BJ (cell line): Measurements from ENCODE around the gene ADTRP. TPM values are rescaled to one million over a fixed set of nuclear protein-coding genes. Genes with fewer than 3 reads are reported as not detected.

Experiments used
- CTCF ChIA-PET: fragments of 350-600 bp; formaldehyde crosslinking; extraction: SDS; loops from one replicate; lab custom pipeline; 2021; ENCODE audit warnings: antibody characterized with exemption, inconsistent platforms; lab: Yijun Ruan, JAX
- POLR2A ChIA-PET: fragments of 300-600 bp; sonication (Branson Sonifier 250); formaldehyde crosslinking; extraction: SDS; loops from one replicate; lab custom pipeline; 2021; ENCODE audit warnings: antibody characterized with exemption; lab: Charles Lee
- DNase-seq: peaks from one replicate; pipeline ENCODE4 v3.0.0-alpha.2; 2011; ENCODE audit warnings: low read depth
- H3K27me3 ChIP-seq: 2 replicates; pipeline ENCODE4 v1.6.0; 2011; ENCODE audit warnings: low read length; ENCODE audit not compliant: control insufficient read depth, insufficient read depth
- H3K36me3 ChIP-seq: 2 replicates; pipeline ENCODE4 v1.5.1; 2011; ENCODE audit warnings: low read length; ENCODE audit not compliant: control insufficient read depth, insufficient read depth
- H3K4me3 ChIP-seq: 2 replicates; pipeline ENCODE4 v1.5.1; 2011; ENCODE audit warnings: low read depth, mild to moderate bottlenecking, control low read depth, low read length
- polyA plus RNA-seq: library from polyadenylated mRNA; depleted of rRNA; stranded (reverse); fragments of >200 nt; gene quantifications from 2 replicates; pipeline ENCODE4 v1.2.3, GENCODE V29; 2011
- TF ChIP-seq, protein P1 (sequence below): IDR thresholded peaks from 2 replicates; pipeline ENCODE4 v1.5.1; 2011; ENCODE audit warnings: low read depth, mild to moderate bottlenecking, control low read depth, inconsistent platforms, low read length, moderate library complexity; ENCODE audit not compliant: insufficient read depth

ADTRP gene
- polyA plus RNA-seq, 1 experiment, result 0.58 TPM

DNA sequence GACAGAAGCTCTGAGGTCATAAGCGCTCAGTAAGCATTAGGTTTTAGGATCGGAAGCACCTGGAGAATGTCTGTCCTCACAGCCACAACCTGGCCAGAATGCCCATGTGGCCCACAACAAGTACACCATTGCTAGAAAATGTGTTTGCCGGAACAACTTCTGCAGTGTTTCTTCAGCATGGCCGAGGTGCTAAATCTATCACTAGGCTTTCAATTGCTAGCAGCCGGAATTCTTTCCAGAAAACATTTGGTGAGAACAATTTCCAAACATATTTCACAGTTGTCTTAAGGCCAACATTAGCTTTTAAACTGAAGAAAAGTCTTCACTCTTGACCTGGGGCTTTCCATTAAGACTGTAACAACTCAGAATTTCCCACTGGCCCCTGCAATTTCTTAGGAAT lies 18.2 kb upstream of the ADTRP start:
- Histone ChIP-seq H3K36me3 (no peaks in the 10 kb centered on the region), H3K27me3 (no peaks in the 10 kb centered on the region), H3K4me3 (no peak overlapping the region)
- POLR2A ChIA-PET, result no interaction called here
- no peak for DNase-seq
- TF ChIP-seq, protein P1, sequence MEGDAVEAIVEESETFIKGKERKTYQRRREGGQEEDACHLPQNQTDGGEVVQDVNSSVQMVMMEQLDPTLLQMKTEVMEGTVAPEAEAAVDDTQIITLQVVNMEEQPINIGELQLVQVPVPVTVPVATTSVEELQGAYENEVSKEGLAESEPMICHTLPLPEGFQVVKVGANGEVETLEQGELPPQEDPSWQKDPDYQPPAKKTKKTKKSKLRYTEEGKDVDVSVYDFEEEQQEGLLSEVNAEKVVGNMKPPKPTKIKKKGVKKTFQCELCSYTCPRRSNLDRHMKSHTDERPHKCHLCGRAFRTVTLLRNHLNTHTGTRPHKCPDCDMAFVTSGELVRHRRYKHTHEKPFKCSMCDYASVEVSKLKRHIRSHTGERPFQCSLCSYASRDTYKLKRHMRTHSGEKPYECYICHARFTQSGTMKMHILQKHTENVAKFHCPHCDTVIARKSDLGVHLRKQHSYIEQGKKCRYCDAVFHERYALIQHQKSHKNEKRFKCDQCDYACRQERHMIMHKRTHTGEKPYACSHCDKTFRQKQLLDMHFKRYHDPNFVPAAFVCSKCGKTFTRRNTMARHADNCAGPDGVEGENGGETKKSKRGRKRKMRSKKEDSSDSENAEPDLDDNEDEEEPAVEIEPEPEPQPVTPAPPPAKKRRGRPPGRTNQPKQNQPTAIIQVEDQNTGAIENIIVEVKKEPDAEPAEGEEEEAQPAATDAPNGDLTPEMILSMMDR, result no peak
- CTCF ChIA-PET, result no interaction called here

GRCh38 chr6:11795403-11795802 lies 16.8 kb upstream of the ADTRP start:
- TF ChIP-seq, protein P1, result no peak
- H3K4me3 ChIP-seq, result no peak overlapping the region
- ChIA-PET CTCF (no interaction called here), POLR2A (interaction anchor here (0.7 kb wide), 1 partner anchor 10 kb away, joined by 3 read pairs; no protein-coding TSS in a partner anchor)
- no peaks in the 10 kb centered on the region for H3K27me3 ChIP-seq
- DNase-seq, result no peak
- H3K36me3 ChIP-seq, result no peaks in the 10 kb centered on the region

GRCh38 chr6:11793277-11793676 lies 14.7 kb upstream of the ADTRP start:
- TF ChIP-seq, protein P1, result no peak
- CTCF ChIA-PET, result no interaction called here
- POLR2A ChIA-PET, result no interaction called here

GRCh38 chr6:11791354-11792107 lies 12.9 kb upstream of the ADTRP start:
- no peak for DNase-seq
- CTCF ChIA-PET, result no interaction called here
- Histone ChIP-seq H3K27me3 (no peaks in the 10 kb centered on the region), H3K36me3 (no peaks in the 10 kb centered on the region), H3K4me3 (no peak overlapping the region)
- POLR2A ChIA-PET, result no interaction called here
- TF ChIP-seq, protein P1, result no peak

More at GRCh38 chr6:11793277-11793676, 14.7 kb upstream of the ADTRP start:
- no peak overlapping the region for H3K4me3 ChIP-seq
- no peaks in the 10 kb centered on the region for H3K27me3 ChIP-seq
- H3K36me3 ChIP-seq, result no peaks in the 10 kb centered on the region
- DNase-seq, result no peak

GRCh38 chr6:11789744-11790143 lies 11.1 kb upstream of the ADTRP start:
- CTCF ChIA-PET, result no interaction called here
- no peak for DNase-seq
- POLR2A ChIA-PET, result no interaction called here
- H3K27me3 ChIP-seq, result no peaks in the 10 kb centered on the region
- H3K36me3 ChIP-seq, result no peaks in the 10 kb centered on the region
- TF ChIP-seq, protein P1, result no peak
- no peak overlapping the region for H3K4me3 ChIP-seq
